GM12891 (cell line): ENCODE data around the gene DYNLT2. TPM values are rescaled to one million over a fixed set of nuclear protein-coding genes. Genes with fewer than 3 reads are reported as not detected.

Experiments used
- DNase-seq: peaks from one replicate; pipeline ENCODE4 v3.0.0; 2011; ENCODE audit warnings: low spot score; ENCODE audit not compliant: insufficient read length
- FAIRE-seq: peaks from 2 replicates; lab custom pipeline; 2011; peaks lifted over from hg19 to GRCh38; lab: Jason Lieb, UNC
- PAX5 ChIP-seq: IDR thresholded peaks from 2 replicates; pipeline ENCODE4 v1.6.1; 2011; ENCODE audit warnings: low read length, moderate library complexity, mild to moderate bottlenecking; ENCODE audit not compliant: insufficient read depth, severe bottlenecking
- POLR2A ChIP-seq: IDR thresholded peaks from 2 replicates; pipeline ENCODE4 v1.6.1; 2011; ENCODE audit warnings: low read depth, low read length, control low read depth
- POLR2AphosphoS5 ChIP-seq: IDR thresholded peaks from 2 replicates; pipeline ENCODE4 v1.6.1; 2011; ENCODE audit warnings: low read depth, low read length, control low read depth
- POU2F2 ChIP-seq: IDR thresholded peaks from 2 replicates; pipeline ENCODE4 v1.6.1; 2011; ENCODE audit warnings: low read depth, mild to moderate bottlenecking, control low read depth, low read length, moderate library complexity
- SPI1 ChIP-seq: IDR thresholded peaks from 2 replicates; pipeline ENCODE4 v1.6.1; 2011; ENCODE audit warnings: low read depth, low read length, control low read depth
- TAF1 ChIP-seq: IDR thresholded peaks from 2 replicates; pipeline ENCODE4 v1.6.1; 2011; ENCODE audit warnings: low read depth, low read length, control low read depth
- polyA plus RNA-seq: library from polyadenylated mRNA; unstranded; fragments of >200 nt; gene quantifications from one replicate; pipeline ENCODE4 v1.2.1, GENCODE V29; 2012; ENCODE audit warnings: low read depth, missing spikeins, inconsistent platforms; ENCODE audit not compliant: missing spikeins

Gene DYNLT2, protein sequence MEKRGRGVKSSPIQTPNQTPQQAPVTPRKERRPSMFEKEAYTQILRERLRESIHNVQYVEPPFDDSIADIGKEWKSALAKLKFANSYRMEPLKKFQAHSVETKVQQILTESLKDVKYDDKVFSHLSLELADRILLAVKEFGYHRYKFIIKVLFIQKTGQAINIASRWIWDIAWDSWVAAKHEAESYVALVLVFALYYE
- polyA plus RNA-seq: 1.7 TPM

DNA sequence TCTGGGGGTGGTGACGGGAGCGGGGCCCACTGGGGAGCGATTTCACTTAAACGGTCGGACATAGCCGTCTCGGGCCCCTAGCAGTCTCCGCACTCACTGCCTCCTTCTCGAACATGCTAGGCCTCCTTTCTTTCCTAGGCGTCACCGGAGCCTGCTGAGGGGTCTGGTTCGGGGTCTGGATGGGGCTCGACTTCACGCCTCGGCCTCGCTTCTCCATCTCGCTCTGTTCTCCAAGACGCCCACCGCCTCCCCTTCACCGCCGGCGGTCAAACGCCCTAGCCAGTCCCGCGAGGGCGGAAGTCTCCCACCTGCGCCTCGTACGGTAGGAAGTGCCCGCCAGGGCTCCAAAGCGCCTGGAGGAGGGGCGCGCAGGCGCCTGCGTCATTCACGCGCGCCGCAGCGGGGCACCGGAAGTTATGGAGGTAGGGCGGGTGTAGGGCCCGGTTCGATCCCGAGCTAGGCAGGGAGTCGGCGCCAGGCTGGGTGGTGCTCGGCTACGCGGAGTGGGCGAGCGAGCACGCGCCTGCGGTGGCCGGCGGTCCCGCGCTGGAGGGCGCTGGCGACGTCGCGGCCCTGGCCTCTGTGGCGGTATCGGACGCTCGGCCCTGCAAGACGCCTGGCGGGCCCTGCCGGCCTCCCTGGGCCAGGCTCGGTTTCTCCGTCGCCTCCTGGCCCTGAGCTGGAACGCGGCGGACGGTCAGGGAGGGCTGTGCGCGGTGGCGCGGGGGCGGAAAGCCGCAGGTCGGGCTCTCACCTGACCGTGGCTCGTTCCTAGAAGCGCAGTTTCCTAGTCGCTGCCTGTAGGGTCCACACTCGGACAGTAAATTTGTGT, at the start of gene DYNLT2, which contains the start of gene ERMARD:
Gene DYNLT2, minus strand, starts transcription at position 331 of the 832 bp plus-strand sequence. Its CDS starts 114 bp downstream, at position 217.
Gene ERMARD, plus strand, starts transcription at position 381 of the 832 bp plus-strand sequence. Its CDS starts 36 bp downstream, at position 417.
- TF ChIP-seq POLR2AphosphoS5 (peak; percentile 91), PAX5 (peak; percentile 13), TAF1 (peak; percentile 87), POLR2A (peak; percentile 94), POU2F2 (peak; percentile 45; the same call in 1 of the 2 replicates), SPI1 (peak; percentile 83)
- FAIRE-seq (peak; percentile 98), DNase-seq (peak; percentile 85)

DNA sequence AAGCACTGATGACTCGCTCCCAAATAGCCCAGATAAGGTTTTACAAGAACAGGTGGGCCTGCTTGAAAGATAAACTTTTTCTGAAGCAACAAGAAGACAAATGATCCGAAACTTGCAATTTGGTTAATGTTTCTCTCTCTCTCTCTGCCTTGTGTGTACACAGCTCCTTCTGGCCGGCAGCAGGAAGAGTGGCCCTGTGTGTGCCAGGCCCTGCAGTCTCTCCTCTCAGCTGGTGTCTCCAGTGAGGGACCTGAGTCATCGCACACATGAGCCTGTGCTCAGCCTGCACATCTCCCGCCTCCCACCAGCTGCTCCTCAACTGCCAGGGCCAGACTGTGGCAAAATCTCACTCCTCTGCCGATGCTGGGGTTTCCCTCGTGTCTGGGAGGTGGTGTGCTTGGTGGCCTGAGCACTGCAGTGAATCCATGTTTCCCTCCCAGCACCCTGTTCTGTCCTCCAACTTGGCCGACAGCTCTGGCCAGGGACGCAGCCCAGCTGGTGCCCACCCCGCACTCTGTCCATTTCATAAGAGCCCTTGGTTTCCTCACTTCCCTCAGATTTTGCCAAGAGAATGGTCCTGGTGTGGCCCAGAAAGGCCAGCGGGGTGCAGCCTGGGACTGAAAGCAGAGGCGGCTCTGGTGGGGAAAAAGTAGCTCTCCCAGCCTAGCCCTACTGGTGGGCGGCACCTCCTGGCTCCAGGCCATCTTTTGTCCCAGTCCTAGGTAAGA, 49.5 kb upstream of the DYNLT2 start:
- FAIRE-seq (no peak), DNase-seq (no peak)
- no peak for TF ChIP-seq POU2F2
- TF ChIP-seq SPI1: no peak
- no peak for TF ChIP-seq POLR2A
- TF ChIP-seq PAX5: no peak
- no peak for TF ChIP-seq POLR2AphosphoS5
- no peak for TF ChIP-seq TAF1

DNA sequence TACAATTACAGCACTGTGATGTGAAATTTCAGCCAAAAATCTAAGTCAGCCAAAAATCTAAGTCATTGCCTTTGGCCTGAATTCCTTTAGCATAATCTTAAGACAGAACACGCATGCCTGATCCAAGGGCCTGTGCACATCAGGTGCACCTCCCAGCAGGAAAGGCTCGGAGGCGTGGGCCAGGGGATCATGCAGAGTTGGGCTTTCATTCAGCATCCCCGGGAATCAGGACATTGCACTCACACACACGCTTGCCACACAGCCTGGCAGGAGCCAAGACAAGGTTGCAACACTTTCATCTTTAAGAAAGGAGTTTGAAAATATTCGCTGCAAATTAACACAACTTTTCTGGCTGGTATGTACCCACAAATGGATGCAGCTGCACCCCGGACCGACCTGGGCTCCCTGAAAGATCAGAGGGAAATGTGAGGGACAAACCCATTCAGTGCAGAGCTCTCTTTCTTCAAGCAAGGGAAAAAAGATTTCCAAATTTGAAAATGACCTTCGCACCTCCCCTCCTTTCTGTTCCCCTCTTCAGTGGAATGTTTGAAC, 48.8 kb upstream of the DYNLT2 start:
- DNase-seq: no peak
- no peak for TF ChIP-seq TAF1
- no peak for TF ChIP-seq POLR2AphosphoS5
- TF ChIP-seq POLR2A: no peak
- TF ChIP-seq SPI1: no peak
- TF ChIP-seq PAX5: no peak
- FAIRE-seq: no peak

GRCh38 chr6:169799474-169799926, 48.1 kb upstream of the DYNLT2 start:
- no peak for DNase-seq
- TF ChIP-seq PAX5 (no peak), POU2F2 (no peak), SPI1 (no peak), TAF1 (no peak), POLR2A (no peak), POLR2AphosphoS5 (no peak)
- no peak for FAIRE-seq

DNA sequence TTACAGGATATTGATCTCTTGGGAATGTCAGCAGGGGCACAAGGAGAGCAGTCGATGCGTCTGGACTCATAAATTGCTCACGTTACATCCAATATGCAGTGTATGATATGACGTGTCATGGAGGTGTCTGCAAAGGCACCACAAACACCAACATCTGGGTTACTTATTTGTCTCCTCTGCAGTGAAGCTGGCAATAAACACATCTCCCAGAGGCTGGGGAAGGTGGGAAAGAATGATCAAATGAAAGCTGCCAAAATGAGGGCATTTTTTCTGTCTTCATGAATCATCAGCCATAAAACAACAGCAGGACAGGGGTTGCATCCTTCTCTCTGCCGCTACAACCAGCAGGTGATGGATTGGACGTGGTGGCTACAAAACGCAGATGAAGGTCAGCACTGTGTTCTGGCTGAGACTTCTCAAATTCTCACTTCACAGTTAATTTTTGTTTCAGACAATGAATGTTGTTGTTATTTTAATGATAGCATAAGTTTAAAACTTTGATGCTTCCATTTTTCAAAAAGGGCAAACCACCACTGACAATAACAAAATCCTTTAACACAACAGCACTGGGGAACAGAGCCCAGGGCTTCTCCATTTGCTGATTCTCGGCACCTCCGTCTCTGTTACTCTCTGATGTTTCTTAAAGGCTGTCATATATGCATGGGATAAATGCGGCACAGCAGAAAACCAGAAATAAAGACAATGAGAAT, 47.5 kb upstream of the DYNLT2 start:
- DNase-seq (no peak), FAIRE-seq (no peak)
- TF ChIP-seq PAX5 (no peak), SPI1 (no peak), POLR2A (no peak), POU2F2 (no peak), TAF1 (no peak), POLR2AphosphoS5 (no peak)

GRCh38 chr6:169795196-169795595, 43.8 kb upstream of the DYNLT2 start:
- TF ChIP-seq PAX5 (no peak), POU2F2 (no peak), SPI1 (no peak), POLR2A (no peak), TAF1 (no peak), POLR2AphosphoS5 (no peak)
- no peak for DNase-seq
- no peak for FAIRE-seq

DNA sequence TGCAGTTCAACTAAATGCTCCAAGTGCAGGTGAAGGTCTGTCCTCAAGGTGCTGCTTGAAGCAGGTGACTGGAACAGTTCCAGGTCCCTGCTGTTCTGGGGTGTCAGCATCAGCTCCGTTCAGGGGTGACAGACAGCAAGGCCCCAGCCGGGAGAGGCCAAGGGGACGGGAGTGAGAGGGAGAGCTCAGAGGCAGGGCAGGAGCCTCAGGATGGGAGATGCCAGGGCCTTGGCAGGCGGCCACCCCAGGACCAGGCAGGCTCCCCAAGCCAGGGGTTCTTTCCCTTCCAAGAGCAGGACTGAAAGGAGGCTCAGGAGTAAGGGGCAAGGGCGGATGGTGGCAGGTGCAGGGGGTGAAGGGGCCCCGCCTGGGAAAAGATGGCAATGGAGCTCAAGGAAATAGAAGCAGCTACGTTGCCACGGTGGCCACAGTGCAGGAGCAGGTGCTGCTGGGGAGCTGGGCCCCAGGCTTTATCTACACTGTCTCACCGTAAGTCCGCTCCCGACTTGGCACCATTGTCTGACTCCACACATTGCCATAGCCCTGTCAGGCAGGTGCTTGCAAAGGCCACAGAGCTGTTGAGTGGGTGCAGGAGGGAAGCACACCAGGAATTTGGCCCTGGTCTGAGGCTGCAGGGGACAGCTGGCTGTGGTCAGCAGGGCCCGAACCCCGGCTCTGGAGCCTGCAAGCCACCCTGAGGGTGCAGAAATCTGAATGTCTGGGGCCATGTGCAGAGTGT, 43.1 kb upstream of the DYNLT2 start:
- TF ChIP-seq PAX5: no peak
- TF ChIP-seq TAF1: no peak
- TF ChIP-seq POU2F2: no peak
- no peak for TF ChIP-seq POLR2AphosphoS5
- no peak for TF ChIP-seq SPI1
- no peak for TF ChIP-seq POLR2A
- DNase-seq: no peak
- FAIRE-seq: no peak

DNA sequence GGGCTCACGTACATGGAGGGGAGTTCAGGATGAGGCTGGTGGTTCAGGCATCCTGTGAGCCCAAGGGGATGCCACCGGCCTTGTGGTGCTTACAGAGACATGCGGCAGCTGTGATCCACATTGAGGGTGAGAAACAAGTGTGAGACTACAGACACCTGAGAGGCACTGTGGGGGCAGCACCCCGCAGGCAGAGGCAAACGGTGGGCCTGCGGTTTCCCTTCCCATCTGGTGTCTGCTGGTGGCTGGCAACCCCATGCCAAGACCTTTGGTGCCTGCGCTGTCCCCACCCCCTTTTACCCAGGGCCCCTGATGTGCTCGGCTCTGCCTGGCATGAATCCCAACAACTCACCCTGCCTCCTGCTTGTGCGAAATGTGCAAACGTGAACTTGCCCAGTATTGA, 42.0 kb upstream of the DYNLT2 start:
- DNase-seq (no peak), FAIRE-seq (no peak)
- TF ChIP-seq POLR2A (no peak), POLR2AphosphoS5 (no peak), POU2F2 (no peak), TAF1 (no peak), SPI1 (no peak), PAX5 (no peak)
